ENCODE data around the gene SCCPDH.

DNA sequence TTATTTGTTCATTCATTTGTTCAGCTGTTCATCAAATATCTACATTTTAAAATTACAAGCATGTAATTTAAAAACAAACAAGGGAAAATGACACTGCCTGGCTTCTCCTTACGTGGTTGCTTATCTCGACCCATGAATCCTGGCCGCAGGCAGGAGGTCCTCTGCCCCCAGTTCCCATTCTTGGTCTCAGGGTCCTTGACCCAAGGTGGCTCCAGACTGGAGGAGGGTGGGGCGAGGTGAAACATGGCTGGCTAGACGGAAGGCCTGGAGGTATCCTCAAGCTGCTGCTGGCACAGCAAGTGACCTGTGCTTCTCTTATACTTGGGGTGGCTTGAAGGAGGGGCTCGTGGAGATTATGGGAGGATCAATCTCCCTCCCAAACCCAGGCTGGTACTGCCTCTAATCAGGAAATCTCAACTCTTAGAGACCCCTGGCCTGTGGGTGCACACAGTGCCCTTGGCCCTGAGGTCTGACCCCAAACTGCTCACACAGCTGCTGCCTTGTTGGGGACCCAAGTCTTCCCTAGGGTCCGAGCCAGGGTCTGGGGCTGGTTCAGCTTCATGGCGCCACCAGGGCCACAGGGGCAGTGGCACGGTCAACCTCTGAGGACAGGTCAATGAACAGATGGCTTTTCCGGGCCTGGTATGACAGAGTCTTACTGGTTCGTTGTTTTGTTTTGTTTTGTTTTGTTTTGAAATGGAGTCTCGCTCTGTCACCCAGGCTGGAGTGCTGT lies 63.7 kb downstream of the SCCPDH start:
- TF ChIP-seq, protein P1, sequence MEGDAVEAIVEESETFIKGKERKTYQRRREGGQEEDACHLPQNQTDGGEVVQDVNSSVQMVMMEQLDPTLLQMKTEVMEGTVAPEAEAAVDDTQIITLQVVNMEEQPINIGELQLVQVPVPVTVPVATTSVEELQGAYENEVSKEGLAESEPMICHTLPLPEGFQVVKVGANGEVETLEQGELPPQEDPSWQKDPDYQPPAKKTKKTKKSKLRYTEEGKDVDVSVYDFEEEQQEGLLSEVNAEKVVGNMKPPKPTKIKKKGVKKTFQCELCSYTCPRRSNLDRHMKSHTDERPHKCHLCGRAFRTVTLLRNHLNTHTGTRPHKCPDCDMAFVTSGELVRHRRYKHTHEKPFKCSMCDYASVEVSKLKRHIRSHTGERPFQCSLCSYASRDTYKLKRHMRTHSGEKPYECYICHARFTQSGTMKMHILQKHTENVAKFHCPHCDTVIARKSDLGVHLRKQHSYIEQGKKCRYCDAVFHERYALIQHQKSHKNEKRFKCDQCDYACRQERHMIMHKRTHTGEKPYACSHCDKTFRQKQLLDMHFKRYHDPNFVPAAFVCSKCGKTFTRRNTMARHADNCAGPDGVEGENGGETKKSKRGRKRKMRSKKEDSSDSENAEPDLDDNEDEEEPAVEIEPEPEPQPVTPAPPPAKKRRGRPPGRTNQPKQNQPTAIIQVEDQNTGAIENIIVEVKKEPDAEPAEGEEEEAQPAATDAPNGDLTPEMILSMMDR (IDR thresholded peaks at IDR 0.05; ENCODE audit: low read length): no peak
- no peak for TF ChIP-seq EZH2 (optimal IDR thresholded peaks at IDR 0.05; ENCODE audit: low read depth, low read length)
- TF ChIP-seq EZH2phosphoT487 (IDR thresholded peaks at IDR 0.05; ENCODE audit: low read length): no peak

Data from MM.1S (cell line).